HFF-Myc (cell line): Measurements from ENCODE around the gene HSPB6.
"Not testable (repeated sequence)": the region's sequence is repeated elsewhere in the genome, so short reads cannot be mapped to it uniquely, and the experiment has no call there.

Source experiments
- DNase-seq: peaks from one replicate; pipeline ENCODE4 v3.0.0-alpha.2; 2011; ENCODE audit warnings: low read depth; ENCODE audit errors: extremely low read depth
- H3K4me3 ChIP-seq: replicated peaks from 2 replicates; pipeline ENCODE4 v1.5.1; 2011; ENCODE audit warnings: low read depth, mild to moderate bottlenecking, control low read depth, low read length
- TF ChIP-seq, protein P1 (sequence below): IDR thresholded peaks from 2 replicates; pipeline ENCODE4 v1.5.1; 2012; ENCODE audit warnings: mild to moderate bottlenecking, low read depth, low read length, control low read depth; ENCODE audit errors: missing control alignments

The HSPB6 gene

GRCh38 chr19:35727956-35728706 lies 28.7 kb downstream of the HSPB6 start:
- TF ChIP-seq, protein P1, sequence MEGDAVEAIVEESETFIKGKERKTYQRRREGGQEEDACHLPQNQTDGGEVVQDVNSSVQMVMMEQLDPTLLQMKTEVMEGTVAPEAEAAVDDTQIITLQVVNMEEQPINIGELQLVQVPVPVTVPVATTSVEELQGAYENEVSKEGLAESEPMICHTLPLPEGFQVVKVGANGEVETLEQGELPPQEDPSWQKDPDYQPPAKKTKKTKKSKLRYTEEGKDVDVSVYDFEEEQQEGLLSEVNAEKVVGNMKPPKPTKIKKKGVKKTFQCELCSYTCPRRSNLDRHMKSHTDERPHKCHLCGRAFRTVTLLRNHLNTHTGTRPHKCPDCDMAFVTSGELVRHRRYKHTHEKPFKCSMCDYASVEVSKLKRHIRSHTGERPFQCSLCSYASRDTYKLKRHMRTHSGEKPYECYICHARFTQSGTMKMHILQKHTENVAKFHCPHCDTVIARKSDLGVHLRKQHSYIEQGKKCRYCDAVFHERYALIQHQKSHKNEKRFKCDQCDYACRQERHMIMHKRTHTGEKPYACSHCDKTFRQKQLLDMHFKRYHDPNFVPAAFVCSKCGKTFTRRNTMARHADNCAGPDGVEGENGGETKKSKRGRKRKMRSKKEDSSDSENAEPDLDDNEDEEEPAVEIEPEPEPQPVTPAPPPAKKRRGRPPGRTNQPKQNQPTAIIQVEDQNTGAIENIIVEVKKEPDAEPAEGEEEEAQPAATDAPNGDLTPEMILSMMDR, result no peak
- no peak for DNase-seq
- H3K4me3 ChIP-seq, result no peak overlapping the region

GRCh38 chr19:35727053-35727955 lies 29.5 kb downstream of the HSPB6 start:
- DNase-seq, result no peak
- TF ChIP-seq, protein P1, result no peak
- H3K4me3 ChIP-seq, result no peak overlapping the region

DNA sequence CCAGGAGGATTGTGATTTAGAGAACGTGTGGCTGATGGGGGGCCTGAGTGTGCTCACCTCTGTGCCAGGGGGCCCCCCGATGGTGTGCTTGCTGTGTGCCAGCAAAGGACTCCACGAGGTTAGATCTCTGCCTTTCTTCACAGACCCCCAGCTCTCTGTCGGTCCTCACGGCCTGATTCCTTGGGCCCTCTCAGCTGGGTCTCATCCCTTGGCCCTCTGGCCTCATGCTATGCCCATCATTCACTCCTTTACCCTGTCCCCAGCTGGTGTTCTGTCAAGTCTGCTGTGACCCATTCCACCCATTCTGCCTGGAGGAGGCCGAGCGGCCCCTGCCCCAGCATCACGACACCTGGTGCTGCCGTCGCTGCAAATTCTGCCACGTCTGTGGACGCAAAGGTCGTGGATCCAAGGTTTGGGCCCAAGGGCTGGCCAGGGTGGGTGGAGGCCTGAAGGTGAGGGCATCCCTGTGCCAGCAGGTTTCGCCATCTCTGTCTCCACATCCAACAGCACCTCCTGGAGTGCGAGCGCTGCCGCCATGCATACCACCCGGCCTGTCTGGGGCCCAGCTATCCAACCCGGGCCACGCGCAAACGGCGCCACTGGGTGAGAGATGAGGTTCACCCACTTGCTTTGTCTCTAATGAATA lies 31.5 kb downstream of the HSPB6 start:
- H3K4me3 ChIP-seq, result no peak overlapping the region
- TF ChIP-seq, protein P1, result no peak
- DNase-seq, result no peak

DNA sequence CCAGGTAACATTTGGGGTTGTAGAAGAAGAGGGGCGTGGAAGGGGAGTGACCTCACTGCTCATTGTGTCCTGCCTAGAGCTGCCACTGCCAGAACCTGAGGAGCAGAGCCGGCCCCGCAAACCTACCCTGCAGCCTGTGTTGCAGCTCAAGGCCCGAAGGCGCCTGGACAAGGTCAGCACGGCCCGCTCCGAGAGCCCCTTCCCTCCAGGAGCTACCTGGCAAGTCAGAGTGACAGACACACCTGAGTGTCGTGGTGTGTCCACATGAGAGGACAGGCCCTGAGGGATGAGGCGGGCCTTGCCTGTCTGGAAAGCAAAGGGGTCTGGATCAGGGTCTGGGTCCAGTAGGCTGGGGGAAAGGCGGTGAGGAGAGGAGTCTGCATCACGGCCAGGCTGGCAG lies 32.3 kb downstream of the HSPB6 start:
- TF ChIP-seq, protein P1, result no peak
- no peak for DNase-seq
- H3K4me3 ChIP-seq, result no peak overlapping the region

DNA sequence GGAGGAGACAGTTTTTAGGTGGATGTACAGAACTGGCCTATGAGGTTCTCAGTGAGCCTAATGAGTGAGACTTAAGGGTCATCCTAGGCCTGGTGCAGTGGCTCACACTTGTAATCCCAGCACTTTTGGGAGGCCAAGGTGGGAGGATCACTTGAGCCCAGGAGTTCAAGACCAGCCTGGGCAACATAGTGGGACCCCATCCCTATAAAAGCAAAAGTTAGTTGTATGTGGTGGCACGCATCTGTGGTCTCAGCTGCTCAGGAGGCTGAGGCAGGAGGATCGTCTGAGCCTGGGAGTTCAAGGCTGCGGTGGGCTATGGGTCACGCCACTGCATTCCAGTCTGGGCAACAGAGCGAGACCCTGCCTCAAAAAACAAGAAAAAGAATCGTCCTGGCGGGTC lies 32.7 kb downstream of the HSPB6 start:
- not testable (repeated sequence) for H3K4me3 ChIP-seq, DNase-seq

DNA sequence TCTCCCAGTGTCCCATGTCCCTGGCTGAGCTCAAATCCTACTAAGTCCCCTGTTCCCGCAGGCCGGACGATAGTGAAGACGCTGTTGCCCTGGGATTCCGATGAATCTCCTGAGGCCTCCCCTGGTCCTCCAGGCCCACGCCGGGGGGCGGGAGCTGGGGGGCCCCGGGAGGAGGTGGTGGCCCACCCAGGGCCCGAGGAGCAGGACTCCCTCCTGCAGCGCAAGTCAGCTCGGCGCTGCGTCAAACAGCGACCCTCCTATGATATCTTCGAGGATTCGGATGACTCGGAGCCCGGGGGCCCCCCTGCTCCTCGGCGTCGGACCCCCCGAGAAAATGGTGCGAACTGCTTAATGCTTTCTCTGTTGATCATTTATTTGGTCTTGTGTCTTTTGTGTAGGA lies 33.2 kb downstream of the HSPB6 start:
- no peak for DNase-seq
- TF ChIP-seq, protein P1, result no peak

GRCh38 chr19:35722897-35723296 lies 33.9 kb downstream of the HSPB6 start:
- TF ChIP-seq, protein P1, result no peak
- no peak overlapping the region for H3K4me3 ChIP-seq
- no peak for DNase-seq

More for the DNA sequence above, 33.2 kb downstream of the HSPB6 start:
- H3K4me3 ChIP-seq, result no peak overlapping the region
